GM21723 (cell line): Measurements from ENCODE around the gene CARF.
"Not testable (repeated sequence)": the region's sequence is repeated elsewhere in the genome, so short reads cannot be mapped to it uniquely, and the experiment has no call there.

Source experiments
- ATAC-seq: cut with Tn5 transposase; IDR thresholded peaks from one replicate; pipeline ENCODE4 v1.9.1; 2021; ENCODE audit warnings: mild to moderate bottlenecking, moderate library complexity; ENCODE audit not compliant: unreplicated experiment

Gene CARF

DNA sequence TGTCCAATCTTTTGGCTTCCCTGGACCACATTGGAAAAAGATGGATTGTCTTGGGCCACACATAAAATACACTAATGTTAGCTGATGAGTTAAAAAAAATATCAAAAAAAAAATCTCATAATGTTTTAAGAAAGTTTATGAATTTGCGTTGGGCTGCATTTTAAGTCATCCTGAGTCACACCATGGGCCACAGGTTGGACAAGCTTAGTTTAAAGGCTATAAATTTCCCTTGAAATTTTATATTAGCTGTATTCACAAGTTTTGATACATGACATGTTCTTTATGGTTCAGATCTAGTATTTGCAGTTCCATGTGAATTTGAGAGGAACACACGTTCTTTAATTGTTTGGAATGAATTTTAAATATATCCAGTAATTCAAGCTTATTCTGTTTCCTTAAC is 21.9 kb downstream of the CARF start:
- ATAC-seq, result no peak

DNA sequence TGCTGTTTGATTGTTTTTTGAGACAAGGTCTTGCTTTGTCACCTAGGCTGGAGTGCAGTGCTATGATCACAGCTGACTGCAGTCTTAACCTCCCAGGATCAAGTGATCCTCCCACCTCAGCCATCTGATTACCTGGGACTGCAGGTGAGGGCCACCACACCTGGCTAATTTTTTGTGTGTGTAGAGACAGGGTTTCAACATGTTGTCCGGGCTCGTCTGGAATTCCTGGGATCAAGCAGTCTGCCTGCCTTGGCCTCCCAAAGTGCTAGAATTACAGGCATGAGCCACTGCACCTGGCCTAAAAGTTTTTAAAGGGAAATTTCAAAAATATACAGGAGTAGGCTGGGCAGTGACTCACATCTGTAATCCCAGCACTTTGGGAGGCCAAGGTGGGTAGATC is 22.4 kb downstream of the CARF start:
- ATAC-seq, result no peak

DNA sequence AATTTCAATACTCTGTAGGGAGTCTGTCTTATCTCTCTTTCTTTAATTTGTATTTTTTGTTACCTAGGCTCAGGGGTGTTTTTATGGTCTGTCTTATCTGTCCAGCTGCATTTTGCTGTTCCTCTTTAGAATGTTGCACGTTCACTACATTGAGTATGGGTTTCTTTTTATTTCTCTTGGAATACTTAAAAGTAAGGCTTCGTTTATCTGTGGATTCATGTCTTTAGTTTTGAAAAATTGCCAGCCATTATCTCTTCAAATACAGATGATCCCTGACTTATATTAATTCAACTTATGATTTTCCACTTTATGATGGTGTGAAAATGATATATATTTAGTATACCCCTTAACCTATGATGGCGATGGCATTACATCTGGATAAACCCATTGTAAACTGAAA is 26.9 kb downstream of the CARF start:
- no peak for ATAC-seq

DNA sequence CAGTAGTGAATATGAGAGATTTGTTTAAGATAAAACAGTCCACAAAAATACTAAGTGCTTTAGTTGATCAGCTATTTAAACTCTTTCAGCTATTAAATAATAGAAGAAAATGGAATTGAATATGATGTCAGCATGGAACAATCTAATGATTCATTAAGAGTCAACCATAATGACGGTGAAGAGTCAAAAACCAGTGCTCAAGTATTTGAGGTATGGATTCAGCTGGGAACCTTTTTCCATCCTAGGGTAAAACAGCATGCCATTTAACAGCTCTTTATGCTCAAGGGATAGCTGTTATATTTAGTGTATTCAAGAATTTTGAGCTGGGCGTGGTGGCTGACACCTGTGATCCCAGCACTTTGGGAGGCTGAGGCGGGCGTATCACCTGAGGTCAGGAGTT is 29.7 kb downstream of the CARF start:
- ATAC-seq, result no peak

DNA sequence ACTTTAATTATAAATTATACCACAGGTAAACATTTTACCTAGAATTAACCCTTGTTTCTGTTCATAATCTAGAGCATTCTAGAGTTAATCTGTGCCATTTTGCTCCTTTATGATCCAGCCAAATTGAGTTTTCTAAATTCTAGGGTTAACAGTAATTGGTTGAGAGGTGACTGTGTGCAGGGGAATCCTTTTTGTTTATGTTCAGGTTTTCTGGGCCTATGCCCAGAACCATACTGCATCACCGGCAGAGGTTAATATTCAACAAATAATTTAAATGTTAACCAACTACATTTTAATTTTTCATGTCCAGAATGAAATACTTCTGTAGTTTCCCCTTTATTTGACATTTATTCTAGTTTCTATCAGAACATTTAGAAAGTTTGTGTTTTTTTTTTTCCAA is 32.3 kb downstream of the CARF start:
- no peak for ATAC-seq

DNA sequence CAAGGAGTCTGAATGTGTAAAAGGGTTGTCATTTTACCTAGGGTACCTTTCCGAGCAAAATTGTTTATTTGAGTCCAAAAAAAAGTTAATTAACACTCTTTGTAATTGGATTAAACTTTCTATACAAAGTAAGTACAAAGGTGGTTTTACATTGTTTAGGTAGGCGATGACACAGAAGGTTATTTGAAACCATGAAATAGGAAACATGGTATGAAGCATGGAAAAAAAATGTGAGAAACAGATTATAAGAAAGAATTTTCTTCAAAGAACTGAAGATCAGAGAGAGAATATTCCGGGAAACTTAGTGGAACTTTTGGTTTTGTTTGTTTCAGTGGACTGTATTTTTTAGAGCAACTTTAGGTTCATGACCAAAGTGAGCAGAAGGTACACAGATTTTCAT is 32.7 kb downstream of the CARF start:
- no peak for ATAC-seq

DNA sequence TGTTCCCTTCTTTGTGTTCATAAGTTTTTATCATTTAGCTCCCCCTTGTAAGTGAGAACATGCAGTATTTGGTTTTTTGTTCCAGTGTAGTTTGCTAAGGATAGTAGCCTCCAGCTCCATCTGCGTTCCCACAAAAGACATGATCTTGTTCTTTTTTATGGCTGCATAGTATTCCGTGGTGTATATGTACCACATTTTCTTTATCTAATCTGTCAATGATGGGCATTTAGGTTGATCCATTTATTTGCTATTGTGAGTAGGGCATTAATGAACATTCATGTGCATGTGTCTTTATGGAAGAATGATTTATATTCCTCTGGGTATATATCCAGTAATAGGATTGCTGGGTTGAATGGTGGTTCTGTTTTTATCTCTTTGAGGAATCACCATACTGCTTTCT is 33.4 kb downstream of the CARF start:
- no peak for ATAC-seq

DNA sequence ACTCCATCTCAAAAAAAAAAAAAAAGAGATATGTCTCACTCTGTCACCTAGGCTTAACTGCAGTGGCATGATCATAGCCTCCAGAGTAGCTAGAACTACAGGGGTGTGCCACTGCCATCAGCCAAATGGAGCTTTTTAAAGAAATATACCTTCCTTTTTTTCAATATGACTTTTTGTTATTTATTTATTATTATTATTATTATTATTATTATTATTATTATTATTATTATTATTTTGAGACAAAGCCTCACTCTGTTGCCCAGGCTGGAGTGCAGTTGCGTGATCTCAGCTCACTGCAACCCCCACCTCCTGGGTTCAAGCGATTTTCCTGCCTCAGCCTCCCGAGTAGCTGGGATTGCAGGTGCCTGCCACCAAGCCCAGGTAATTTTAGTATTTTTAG is 37.3 kb downstream of the CARF start:
- not testable (repeated sequence) for ATAC-seq

DNA sequence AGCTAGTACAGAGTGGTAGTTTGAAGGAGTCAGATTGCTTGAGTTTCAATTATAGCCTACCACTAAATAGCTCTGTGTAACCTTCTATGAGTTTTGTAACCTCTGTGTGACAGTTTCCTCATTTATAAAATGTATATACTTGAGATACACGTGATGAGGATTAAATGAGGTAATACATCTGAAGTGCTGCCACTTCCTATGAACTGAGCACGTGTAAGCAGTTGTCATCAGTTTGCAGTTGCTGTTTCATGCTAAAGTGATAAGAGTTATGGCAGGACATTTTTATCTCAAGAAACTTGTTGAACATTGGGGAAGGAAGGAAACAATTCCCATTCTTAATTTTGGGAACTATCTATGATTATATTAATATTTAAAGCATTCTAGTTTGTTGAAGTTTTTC is 38.5 kb downstream of the CARF start:
- ATAC-seq, result no peak

DNA sequence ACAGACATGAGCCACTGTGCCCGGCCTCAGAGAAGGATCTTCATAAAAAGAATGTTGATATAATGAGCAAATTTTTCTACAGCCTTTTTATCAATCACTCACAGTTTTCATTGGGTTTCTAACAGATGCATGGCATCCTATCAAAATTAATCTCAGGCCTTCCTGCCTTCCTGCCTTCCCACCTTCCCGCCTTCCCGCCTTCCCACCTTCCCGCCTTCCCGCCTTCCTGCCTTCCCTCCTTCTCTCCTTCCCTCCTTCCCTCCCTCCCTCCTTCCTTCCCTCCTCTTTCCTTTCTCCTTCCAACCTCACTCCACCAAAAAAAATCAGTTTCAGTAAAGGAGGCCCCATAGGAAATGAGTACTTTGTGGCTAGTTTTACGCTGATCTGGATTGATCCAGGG is 48.4 kb downstream of the CARF start:
- no peak for ATAC-seq

DNA sequence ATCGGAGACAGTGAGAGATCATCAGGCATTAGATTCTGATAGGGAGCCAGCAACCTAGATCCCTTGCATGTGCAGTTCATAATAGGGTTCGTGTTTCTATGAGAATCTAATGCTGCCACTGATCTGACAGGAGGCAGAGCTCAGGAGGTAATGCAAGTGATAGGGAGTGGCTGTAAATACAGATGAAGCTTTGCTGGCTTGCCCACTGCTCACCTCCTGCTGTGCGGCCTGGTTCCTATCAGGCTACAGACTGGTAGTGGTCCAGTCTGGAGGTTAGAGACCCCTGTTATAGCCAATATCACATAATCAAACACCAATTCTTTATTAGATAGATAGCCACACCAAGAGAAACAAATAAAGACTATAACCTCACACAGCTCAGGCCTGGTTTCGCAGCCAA is 51.6 kb downstream of the CARF start:
- ATAC-seq, result no peak

DNA sequence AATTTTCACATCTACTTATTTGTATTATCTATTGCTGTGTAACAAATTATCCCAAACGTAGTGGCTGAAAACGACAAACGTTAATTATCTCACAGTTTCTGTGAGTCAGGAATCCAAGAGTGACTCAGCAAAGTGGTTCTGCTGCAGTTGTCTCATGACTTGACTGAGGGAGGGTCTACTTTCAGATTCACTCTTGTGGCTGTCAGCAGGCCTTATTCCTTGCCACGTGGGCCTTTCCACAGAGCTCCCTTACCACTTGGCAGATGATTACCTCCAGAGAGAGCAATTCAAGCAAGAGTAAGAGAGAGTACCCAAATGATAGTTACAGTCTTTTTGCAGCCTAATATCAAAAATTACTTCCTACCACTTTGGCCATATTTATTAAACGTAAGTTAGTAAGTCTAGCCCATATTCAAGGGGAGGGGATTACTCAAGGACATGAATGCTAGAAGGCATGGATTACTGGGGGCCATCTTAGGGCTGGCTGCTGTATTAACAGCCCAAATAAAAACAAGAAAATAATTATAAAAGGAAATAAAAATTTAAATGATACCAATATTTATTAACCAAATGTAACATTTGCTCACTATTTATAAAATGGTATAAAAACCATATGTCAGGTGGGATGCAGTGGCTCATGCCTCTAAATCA is 53.9 kb downstream of the CARF start:
- ATAC-seq, result peak; percentile 74

DNA sequence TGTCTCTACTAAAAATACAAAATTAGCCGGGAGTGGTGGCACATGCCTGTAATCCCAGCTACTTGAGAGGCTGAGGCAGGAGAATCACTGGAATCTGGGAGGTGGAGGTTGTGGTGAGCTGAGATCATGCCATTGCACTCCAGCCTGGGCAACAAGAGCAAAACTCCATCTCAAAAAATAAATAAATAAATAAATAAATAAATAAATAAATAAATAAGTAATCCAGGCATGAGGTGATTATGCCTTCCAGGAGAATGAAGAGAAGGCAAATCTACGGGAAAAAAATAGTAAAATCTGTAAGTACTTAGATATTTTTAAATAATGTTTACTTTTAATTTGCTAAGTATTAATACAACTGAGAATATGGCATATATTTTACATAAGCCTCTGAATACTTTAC is 57.3 kb downstream of the CARF start:
- ATAC-seq, result not testable (repeated sequence)

DNA sequence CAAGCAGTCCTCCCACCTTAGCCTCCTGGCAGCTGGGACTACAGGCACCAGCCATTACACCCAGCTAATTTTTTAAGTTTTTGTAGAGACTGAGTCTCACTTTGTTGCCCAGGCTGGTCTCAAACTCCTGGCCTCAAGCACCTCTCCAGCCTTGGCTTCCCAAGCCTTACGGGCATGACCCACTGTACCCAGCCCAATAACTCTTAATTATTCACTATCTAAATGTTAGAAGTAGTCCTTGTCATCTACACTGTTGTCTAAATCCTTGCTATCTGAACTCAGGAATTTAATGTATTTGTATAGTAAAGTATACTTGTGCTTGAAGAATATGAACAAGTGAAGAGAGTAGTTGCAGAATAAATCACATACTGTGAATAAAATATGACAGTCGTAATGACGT is 64.7 kb downstream of the CARF start:
- ATAC-seq, result no peak

DNA sequence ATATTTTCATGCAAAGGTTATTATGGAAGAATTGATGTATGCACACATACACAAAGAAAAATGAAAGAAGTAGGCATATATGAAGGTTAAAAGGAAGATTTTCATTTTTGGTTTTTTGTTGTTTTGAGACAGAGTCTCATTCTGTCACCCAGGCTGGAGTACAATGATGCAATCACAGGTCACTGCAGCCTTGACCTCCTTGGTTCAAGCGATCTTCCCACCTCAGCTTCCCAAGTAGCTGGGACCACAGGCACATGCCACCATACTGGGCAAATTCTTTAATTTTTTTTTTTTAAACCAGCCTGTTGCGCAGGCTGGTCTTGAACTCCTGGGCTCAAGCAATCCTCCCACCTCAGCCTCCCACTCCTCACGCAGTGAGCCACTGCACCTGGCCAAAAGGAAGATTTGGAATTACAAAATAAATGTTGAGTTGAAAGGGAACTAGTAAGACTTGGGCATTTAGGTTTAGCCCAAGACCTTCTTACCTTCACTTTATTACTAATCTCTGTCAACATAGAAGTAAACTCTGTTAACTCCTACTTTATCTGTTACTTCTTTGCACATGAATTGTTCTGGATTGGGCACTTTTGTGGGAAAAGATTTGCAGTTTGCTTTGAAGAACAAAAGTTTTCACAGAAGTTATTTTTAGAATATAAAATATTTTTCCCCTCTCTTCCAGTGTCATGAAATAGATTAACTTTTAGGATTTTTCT is 70.9 kb downstream of the CARF start:
- no peak for ATAC-seq

DNA sequence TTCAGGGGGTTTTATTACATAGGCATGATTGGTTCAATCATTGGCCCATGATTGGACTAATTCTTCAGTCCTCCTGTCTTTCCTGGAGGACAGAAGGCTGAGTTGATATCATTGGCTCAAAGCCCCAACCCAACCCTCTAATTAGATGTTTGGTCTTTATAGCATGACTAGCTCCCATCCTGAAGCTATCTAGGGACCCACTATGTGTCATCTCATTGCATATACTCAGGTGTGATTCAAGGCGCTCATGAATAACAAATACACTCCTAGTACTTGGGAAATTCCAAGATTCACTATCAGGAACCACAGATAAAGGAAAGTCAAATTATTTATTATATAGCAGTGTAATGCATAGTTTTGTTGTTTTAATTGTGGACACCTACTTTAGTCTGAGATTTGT is 77.7 kb downstream of the CARF start:
- no peak for ATAC-seq

DNA sequence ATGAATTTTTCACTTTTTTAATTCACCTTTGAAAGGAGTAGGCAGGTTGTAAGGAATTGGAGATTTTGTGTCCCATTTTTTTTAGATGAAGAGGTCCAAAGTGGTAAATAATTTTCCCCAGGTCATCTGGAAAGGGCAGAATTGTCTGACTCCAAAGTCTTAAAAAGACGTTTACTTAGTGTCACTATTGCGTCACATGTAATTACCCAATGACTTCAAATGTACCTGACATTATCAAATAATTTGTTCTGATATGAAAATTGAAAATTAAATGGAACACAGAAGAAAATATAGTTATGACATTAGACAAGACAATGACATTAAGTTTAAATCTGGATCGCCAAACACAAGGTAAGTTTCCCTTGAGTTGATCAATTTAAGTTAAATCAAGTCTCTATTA is 78.4 kb downstream of the CARF start:
- ATAC-seq, result no peak

DNA sequence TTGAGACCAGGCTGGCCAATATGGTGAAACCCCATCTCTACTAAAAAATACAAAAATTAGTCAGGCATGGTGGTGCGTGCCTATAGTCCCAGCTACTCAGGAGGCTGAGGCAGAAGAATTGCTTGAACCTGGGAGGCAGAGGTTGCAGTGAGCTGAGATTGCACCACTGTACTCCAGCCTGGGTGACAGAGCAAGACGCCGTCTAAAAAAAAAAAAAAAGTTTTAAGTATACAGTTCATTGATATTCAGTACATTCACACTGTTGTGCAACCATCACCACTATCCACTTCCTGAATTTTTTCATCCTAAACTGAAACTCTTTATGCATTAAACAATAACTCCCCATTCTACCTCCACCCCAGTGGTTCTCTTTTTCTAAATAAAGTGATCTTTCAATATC is 85.0 kb downstream of the CARF start:
- not testable (repeated sequence) for ATAC-seq

DNA sequence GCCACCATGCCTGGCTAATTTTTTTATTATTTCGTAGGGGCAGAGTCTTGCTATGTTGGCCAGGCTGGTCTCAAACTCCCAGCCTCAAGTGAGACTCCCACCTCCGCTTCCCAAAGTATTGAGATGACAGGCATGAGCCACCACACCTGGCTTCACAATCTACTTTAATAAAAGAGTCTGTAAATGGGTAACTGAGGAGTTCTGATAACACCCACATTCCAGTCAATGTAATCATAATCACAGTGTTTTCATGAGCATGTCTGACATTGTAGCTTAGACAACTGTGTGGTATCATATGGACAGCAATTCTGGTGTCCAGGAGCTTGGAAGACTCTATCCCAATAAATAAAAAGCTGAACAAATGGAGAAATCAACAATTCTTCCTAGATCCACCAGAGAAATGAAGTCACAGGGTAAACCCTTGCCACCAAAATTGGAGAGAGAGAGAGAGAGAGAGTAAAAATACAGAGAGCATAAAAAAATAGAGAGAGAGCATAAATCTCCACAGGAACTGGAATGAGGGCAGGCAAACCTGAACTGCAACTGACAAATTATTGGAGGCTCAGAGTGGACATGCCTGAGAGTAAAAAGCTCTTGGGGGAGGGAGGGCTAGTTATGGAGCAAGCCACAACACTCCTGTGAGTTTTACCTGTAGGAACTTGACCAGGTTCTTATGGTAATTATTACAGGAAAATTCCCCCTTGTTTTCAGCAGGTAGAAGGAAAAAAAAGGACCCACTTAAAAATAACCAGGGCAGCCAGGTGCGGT is 90.2 kb downstream of the CARF start:
- ATAC-seq, result no peak

DNA sequence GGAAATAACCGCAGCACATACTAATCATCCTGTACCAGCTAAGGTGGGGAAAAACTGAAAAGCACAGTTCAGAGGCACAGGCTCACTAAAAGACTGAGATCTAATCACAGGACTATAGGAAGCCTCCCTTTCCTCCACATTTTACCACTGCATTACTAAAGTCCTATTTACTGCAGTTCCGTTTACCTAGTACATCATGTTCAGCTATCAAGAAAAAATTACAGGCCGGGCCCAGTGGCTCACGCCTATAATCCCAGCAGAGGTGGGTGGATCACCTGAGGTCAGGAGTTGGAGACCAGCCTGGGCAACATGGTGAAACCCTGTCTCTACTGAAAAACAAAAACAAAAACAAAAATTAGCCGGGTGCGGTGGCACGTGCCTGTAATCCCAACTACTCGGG is 91.6 kb downstream of the CARF start:
- ATAC-seq, result no peak

DNA sequence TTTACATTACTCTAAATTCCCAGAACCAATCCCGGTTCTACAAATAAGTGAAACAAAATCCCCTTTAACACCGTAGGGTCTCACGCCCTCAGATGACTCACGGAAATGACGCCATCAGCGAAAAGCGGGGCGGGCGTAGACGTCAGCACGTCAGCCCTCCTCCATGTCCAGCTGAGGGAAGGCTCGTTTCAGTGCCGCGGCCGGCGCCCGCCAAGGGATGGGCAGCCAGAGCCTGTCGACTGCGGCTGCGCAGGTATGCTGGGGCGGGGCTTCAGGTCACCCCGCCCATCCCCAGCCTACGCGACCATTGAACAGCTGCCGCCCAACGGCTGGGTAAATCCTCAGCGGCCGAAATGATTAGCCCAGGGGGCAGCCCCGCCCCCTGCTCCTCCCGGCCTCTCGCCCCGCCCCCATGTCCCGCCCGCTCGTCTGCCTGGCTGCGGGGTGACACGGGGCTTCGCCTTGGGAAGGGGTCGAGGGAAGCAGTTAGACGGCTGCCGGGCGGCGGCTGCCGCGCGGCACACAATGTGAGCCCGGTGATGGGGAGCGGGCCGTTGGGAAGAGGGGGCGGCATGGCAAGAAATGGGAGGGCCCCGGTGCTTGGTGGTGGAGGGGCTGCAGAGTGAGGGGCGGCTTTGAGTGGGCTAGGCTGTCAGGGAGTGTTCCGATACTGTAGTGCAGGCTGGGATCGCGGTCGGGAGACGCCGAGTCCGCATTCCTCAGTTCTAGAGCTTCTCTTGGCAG is 102.6 kb downstream of the CARF start, which contains the start of gene NBEAL1:
Gene NBEAL1, plus strand, starts transcription at position 420 of the 744 bp plus-strand sequence. CDS start 1,510 bp downstream, outside the sequence.
- ATAC-seq, result peak; percentile 96
